IPS DF 6.9 (cell line): ENCODE results near the gene NKX1-1.
"Not testable (repeated sequence)": the region's sequence is repeated elsewhere in the genome, so short reads cannot be mapped to it uniquely, and the experiment has no call there.

Experiments used
- DNase-seq: peaks from one replicate; pipeline ENCODE4 v3.0.0-alpha.2; 2013; ENCODE audit warnings: low read depth, low spot score
- H3K27ac ChIP-seq: one replicate; pipeline ENCODE4 v1.5.1; 2013; ENCODE audit warnings: low read length, control low read depth
- H3K27me3 ChIP-seq: 2 replicates; pipeline ENCODE4 v1.6.1; 2013; ENCODE audit warnings: mild to moderate bottlenecking, low read length; ENCODE audit not compliant: control insufficient read depth, insufficient read depth
- H3K36me3 ChIP-seq: 2 replicates; pipeline ENCODE4 v1.6.1; 2013; ENCODE audit warnings: low read length; ENCODE audit not compliant: control insufficient read depth, insufficient read depth
- H3K4me1 ChIP-seq: 2 replicates; pipeline ENCODE4 v1.6.1; 2013; ENCODE audit warnings: low read length; ENCODE audit not compliant: control insufficient read depth, insufficient read depth
- H3K4me3 ChIP-seq: 2 replicates; pipeline ENCODE4 v1.5.1; 2013; ENCODE audit warnings: mild to moderate bottlenecking, low read length
- H3K9me3 ChIP-seq: 2 replicates; pipeline ENCODE4 v1.6.1; 2013; ENCODE audit warnings: low read length, inconsistent platforms; ENCODE audit not compliant: control insufficient read depth, insufficient read depth
- WGBS: extraction: QIAGEN DNeasy Blood & Tissue Kit; methylation state at CpG from one replicate; pipeline ENCODE4 v1.1.7; 2013; ENCODE audit warnings: mixed read lengths, missing lambda C conversion rate; ENCODE audit not compliant: insufficient read length, insufficient coverage; 5-methylcytosine and 5-hydroxymethylcytosine counted together

The NKX1-1 gene

GRCh38 chr4:1446502-1447386 is 40.5 kb upstream of the NKX1-1 start:
- no CpG with 5 or more reads among the region's 22 CpGs for WGBS
- no peaks in the 10 kb centered on the region; the same call in 1 of the 2 replicates for H3K4me1 ChIP-seq
- H3K4me3 ChIP-seq: no peak overlapping the region
- no peaks in the 10 kb centered on the region for H3K9me3 ChIP-seq
- no peaks in the 10 kb centered on the region for H3K36me3 ChIP-seq
- no peaks in the 10 kb centered on the region for H3K27me3 ChIP-seq
- H3K27ac ChIP-seq: no peak overlapping the region
- no peak for DNase-seq

- no peaks in the 10 kb centered on the region for H3K36me3 ChIP-seq
- no CpG with 5 or more reads among the region's 21 CpGs for WGBS
- no peak overlapping the region for H3K27ac ChIP-seq
- H3K27me3 ChIP-seq: no peaks in the 10 kb centered on the region
- no peak for DNase-seq
- no peaks in the 10 kb centered on the region; the same call in 1 of the 2 replicates for H3K4me1 ChIP-seq
- no peak overlapping the region for H3K4me3 ChIP-seq
- no peaks in the 10 kb centered on the region for H3K9me3 ChIP-seq
These were observed 39.6 kb upstream of the NKX1-1 start for GRCh38 chr4:1445716-1446445.

DNA sequence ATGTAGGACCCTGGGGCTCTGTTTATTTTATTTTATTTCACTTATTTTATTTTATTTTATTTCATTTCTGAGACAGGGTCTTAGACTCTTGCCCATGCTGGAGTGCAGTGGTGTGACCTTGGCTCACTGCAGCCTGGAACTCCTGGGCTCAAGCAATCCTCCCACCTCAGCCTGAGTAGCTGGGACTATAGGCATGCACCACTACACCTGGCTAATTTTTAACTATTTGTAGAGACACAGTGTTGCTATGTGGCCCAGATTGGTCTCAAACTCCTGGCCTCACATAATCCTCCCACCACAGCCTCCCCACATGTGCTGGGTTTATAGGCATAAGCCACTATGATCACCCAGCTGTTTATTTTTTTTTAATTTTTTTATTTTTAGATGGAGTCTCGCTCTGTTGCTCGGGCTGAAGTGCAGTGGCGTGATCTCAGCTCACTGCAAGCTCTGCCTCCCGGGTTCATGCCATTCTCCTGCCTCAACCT is 37.5 kb upstream of the NKX1-1 start:
- H3K36me3 ChIP-seq, H3K4me3 ChIP-seq, H3K9me3 ChIP-seq, DNase-seq, H3K4me1 ChIP-seq, H3K27me3 ChIP-seq, H3K27ac ChIP-seq: not testable (repeated sequence)
- no CpG with 5 or more reads among the region's 4 CpGs for WGBS

- WGBS: no CpG with 5 or more reads among the region's 5 CpGs
- no peaks in the 10 kb centered on the region for H3K36me3 ChIP-seq
- H3K27me3 ChIP-seq: no peaks in the 10 kb centered on the region
- H3K27ac ChIP-seq: no peak overlapping the region
- no peaks in the 10 kb centered on the region for H3K9me3 ChIP-seq
- no peaks in the 10 kb centered on the region for H3K4me1 ChIP-seq
- no peak for DNase-seq
- H3K4me3 ChIP-seq: no peak overlapping the region
These were observed 20.8 kb upstream of the NKX1-1 start for GRCh38 chr4:1427010-1427409.

- no peaks in the 10 kb centered on the region for H3K4me1 ChIP-seq
- WGBS: 100% methylated on average over 1 of the region's 2 CpGs
- H3K4me3 ChIP-seq: no peak overlapping the region
- H3K27ac ChIP-seq: no peak overlapping the region
- H3K36me3 ChIP-seq: no peaks in the 10 kb centered on the region
- no peaks in the 10 kb centered on the region for H3K9me3 ChIP-seq
- no peaks in the 10 kb centered on the region for H3K27me3 ChIP-seq
- DNase-seq: no peak
These were observed 15.4 kb upstream of the NKX1-1 start for GRCh38 chr4:1421657-1422056.

DNA sequence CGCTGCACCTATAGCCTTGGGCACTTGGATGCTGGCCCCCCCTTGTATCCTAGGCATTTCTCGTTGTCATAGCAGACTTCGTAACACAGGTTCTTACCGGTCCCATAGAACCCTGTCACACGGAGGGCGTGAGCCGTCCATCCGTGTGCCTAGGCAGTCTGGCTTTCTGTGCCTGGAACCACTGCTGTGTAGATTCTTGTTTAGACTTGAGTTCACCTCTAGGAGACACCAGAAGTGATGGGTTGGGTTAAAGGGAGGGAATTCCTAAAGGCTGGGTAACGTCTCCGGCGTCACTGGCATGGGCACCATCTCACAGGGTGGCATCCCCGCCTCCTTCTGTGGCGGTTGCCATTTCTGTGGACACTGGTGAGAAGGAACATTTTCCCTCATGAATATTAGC is 13.5 kb upstream of the NKX1-1 start:
- no peak overlapping the region for H3K27ac ChIP-seq
- H3K27me3 ChIP-seq: no peaks in the 10 kb centered on the region
- no peaks in the 10 kb centered on the region for H3K9me3 ChIP-seq
- no CpG with 5 or more reads among the region's 13 CpGs for WGBS
- no peak for DNase-seq
- peaks cover 2% of the 10 kb centered on the region for H3K4me1 ChIP-seq
- H3K4me3 ChIP-seq: no peak overlapping the region
- no peaks in the 10 kb centered on the region for H3K36me3 ChIP-seq

DNA sequence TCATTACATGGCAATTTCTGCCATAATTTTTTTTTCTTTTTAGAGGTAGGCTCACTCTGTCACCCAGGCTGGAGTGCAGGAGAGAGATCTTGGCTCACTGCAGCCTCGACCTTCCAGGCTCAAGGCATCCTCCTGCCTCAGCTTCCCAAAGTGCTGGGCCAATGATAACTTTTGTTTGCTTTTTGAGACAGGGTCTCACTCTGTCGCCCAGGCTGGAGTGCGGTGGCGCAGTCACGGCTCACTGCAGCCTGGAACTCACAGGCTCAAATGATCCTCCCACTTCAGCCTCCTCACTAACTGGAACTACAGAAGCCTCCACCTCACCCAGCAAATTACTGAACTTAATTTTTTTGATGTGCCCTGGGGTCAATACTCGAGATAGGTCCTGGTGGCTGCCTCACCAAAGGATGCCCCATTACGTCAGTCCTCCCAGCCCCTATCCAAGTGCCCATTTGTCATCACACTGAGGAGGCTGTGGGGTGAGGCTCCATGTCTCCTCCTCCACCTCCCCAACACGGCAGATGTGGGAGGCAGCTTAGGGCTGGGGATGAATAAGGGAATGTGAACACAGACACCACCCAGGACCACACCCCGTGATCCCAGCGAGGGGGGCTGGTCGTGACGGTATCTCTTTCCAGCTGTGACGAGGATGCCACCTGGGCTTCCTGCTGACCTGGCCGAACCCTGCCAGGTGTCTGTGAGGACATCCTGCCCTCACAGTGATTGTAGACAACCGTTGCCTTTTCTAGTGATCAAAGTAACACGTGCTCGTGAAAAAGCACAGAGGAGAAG is 12.4 kb upstream of the NKX1-1 start:
- no peak for DNase-seq
- Histone ChIP-seq H3K27me3 (no peaks in the 10 kb centered on the region; the same call in 1 of the 2 replicates), H3K27ac (no peak overlapping the region), H3K9me3 (no peaks in the 10 kb centered on the region), H3K4me3 (no peak overlapping the region), H3K36me3 (no peaks in the 10 kb centered on the region), H3K4me1 (peaks cover 2% of the 10 kb centered on the region)
- no CpG with 5 or more reads among the region's 17 CpGs for WGBS

GRCh38 chr4:1417522-1418390 is 11.5 kb upstream of the NKX1-1 start:
- Histone ChIP-seq H3K27ac (no peak overlapping the region), H3K36me3 (no peaks in the 10 kb centered on the region), H3K4me1 (peaks cover 2% of the 10 kb centered on the region), H3K9me3 (no peaks in the 10 kb centered on the region), H3K27me3 (no peaks in the 10 kb centered on the region; the same call in 1 of the 2 replicates), H3K4me3 (no peak overlapping the region)
- no CpG with 5 or more reads among the region's 33 CpGs for WGBS
- DNase-seq: no peak

GRCh38 chr4:1416948-1417260 is 10.7 kb upstream of the NKX1-1 start:
- no peaks in the 10 kb centered on the region; the same call in 1 of the 2 replicates for H3K27me3 ChIP-seq
- no CpG with 5 or more reads among the region's 7 CpGs for WGBS
- no peak overlapping the region for H3K27ac ChIP-seq
- H3K9me3 ChIP-seq: no peaks in the 10 kb centered on the region
- DNase-seq: no peak
- no peak overlapping the region for H3K4me3 ChIP-seq
- no peaks in the 10 kb centered on the region for H3K36me3 ChIP-seq
- peaks cover 2% of the 10 kb centered on the region for H3K4me1 ChIP-seq
